SK-N-DZ (cell line): Measurements from ENCODE around the gene EIF2S1. TPM values are rescaled to one million over a fixed set of nuclear protein-coding genes. Genes with fewer than 3 reads are reported as not detected.
"Not testable (repeated sequence)": the region's sequence is repeated elsewhere in the genome, so short reads cannot be mapped to it uniquely, and the experiment has no call there.

Source experiments
- DNase-seq: peaks from one replicate; pipeline ENCODE4 v3.0.0-alpha.2; 2015; ENCODE audit warnings: low spot score
- polyA plus RNA-seq, 2 experiments: library from polyadenylated mRNA; depleted of rRNA; stranded (reverse); fragments of >200 nt; gene quantifications; 2 replicates each; pipeline ENCODE4 v1.2.3, GENCODE V29; 2014

The EIF2S1 gene
- polyA plus RNA-seq (2014; cell fraction: cytosol; rRNA removed): 251 and 290 TPM in 2 replicates
- polyA plus RNA-seq (2014; cell fraction: nucleus; rRNA removed): 54.5 and 116 TPM in 2 replicates

- peak; percentile 98 for DNase-seq
Measured at GRCh38 chr14:67359775-67360469, at the start of gene EIF2S1, which contains the start of gene ATP6V1D. EIF2S1 (plus strand) TSS chr14:67360328; CDS start chr14:67364768, 4,440 bp downstream. ATP6V1D (minus strand) TSS chr14:67359804; CDS start chr14:67359698, 106 bp downstream.

- no peak for DNase-seq
Measured at GRCh38 chr14:67311868-67312267, 48.3 kb upstream of the EIF2S1 start.

DNA sequence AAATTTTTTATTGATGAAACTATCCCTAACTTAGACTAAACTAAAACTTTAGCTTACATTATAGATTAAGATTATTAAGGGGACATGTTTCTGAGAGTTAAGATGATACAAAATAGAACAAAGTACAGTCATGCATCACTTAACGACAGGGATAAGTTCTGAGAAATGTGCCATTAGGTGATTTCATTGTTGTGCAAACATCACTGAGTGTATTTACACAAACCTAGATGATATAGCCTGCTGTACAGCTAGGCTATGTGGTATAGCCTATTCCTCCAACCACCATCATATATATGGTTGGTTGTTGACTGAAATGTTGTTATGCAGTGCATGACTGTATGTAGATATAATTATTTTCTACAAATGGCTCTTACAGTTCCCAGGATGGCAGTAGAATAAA lies 47.0 kb upstream of the EIF2S1 start:
- no peak for DNase-seq

DNA sequence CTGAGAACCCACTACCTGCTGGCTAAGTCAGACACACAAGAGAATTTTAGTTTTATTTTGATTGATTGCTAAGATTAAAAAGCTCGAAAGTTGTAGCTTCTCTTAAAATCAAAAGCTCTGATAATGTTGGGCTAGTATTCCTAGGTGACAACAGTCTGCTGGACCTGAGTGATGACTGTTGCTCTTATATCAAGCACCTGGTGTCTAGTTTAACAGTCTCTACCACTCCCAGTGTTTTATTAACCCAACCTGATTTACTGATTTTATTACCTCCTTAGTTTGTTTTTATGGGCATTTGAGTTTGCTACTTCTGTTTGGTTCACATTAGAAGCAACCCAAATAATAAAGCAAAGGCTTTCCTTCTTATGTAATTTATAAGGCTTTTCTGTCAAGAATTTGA lies 42.3 kb upstream of the EIF2S1 start:
- no peak for DNase-seq

DNA sequence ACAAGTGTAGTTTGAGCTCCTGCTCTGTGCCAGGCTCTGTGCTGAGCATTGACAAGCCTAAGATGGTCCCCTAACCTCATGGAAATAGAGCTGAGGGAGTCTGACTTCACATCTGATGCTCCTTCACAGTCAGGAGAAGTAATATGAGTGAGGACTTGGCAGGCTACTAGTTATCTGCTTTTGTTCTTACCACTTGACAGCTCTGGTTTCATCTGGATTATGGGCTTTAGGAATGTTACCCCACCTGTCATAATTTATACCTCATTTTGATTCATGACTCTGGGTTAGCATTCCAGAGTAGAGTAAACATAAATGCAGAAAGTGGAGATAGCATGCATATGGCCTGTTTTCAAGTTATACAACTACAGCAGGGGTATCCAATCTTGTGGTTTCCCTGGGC lies 41.0 kb upstream of the EIF2S1 start:
- no peak for DNase-seq

DNA sequence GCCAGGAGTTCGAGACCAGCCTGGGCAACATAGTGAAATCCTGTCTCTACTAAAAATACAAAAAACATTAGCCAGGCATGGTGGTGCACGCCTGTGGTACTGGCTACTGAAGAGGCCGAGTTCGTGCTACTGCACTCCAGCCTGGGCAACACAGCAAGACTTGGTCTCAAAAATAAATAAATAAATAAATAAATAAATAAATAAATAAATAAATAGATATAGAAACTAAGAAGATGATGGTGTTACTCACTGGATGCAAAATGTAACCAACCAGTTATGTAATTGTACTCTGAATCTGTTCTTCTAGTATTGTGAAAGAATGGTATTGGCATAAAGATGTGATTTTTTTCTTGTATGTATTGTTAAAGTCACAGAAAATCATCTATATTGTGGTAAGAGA lies 30.5 kb upstream of the EIF2S1 start:
- not testable (repeated sequence) for DNase-seq

GRCh38 chr14:67331368-67332125 lies 28.6 kb upstream of the EIF2S1 start:
- DNase-seq: no peak

- DNase-seq: no peak
Measured at GRCh38 chr14:67332468-67332867, 27.7 kb upstream of the EIF2S1 start.

GRCh38 chr14:67335781-67336180 lies 24.3 kb upstream of the EIF2S1 start:
- peak; percentile 6 for DNase-seq

DNA sequence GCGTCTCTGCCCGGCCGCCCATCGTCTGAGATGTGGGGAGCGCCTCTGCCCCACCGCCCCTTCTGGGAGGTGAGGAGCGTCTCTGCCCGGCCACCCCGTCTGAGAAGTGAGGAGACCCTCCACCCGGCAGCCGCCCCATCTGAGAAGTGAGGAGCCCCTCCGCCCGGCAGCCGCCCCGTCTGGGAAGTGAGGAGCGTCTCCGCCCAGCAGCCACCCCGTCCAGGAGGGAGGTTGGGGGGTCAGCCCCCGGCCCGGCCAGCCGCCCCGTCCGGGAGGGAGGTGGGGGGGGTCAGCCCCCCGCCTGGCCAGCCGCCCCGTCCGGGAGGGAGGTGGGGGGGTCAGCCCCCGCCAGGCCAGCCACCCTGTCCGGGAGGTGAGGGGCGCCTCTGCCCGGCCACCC lies 18.9 kb upstream of the EIF2S1 start:
- DNase-seq: not testable (repeated sequence)

DNA sequence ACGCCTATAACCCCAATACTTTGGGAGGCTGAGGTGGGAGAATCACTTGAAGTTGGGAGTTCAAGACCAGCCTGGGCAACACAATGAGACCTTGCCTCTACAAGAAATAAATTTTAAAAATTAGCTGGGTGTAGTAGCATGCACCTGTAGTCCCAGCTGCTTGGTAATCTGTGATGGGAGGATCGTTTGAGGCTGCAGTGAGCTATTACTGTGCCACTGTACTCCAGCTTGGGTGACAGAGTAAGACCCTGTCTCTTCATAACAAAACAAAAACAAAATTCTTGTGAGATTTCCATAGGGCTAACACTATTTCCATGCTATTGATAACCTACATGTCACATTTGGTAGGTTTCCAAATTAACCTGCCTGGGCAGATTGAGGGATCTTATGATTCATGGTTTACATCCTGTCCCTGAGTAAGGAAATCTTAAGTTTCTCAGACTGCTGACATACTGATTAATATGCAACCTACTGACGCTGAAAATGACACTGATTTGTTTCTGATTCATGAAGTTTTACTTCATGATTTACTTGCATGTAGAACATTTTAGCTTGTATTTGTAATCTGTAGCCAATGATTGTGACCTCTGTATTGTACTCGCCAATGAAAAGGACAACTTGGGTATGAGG lies 16.4 kb upstream of the EIF2S1 start:
- no peak for DNase-seq

DNA sequence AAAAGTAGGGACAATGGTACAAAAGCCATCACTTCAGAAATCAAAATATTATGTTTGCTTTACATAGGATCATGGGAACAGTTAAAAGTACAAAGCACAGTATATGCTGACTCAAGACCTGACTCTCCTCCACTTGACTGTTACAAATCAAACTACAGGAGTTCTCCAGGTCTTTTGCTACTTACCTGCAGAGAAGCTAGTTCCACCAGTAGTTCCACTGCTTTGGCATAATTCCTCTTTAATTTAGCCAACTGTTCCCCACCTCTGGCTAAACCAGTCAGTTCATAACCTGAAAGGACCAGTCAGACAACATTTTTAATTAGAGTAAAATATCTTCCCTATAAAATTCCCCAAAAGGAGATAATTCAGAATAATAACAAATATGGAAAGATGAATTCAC lies 14.5 kb upstream of the EIF2S1 start:
- no peak for DNase-seq

DNA sequence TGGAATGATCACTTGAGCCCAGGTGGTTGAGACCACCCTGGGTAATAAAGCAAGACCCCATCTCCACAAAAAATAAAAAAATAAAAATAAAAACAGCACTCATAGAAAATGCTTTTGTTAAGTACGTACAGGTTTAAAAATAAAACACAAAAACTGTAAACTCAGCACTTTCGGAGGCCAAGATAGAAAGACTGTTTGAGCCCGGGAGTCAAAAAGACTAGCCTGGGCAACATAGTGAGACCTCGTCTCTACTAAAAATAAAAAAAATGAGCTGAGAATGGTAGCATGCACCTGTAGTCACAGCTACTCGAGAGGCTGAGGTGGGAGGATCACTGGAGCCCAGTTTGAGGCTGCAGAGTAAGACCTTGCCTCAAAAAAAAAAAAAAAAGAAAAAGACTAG lies 8.1 kb upstream of the EIF2S1 start:
- DNase-seq: no peak

DNA sequence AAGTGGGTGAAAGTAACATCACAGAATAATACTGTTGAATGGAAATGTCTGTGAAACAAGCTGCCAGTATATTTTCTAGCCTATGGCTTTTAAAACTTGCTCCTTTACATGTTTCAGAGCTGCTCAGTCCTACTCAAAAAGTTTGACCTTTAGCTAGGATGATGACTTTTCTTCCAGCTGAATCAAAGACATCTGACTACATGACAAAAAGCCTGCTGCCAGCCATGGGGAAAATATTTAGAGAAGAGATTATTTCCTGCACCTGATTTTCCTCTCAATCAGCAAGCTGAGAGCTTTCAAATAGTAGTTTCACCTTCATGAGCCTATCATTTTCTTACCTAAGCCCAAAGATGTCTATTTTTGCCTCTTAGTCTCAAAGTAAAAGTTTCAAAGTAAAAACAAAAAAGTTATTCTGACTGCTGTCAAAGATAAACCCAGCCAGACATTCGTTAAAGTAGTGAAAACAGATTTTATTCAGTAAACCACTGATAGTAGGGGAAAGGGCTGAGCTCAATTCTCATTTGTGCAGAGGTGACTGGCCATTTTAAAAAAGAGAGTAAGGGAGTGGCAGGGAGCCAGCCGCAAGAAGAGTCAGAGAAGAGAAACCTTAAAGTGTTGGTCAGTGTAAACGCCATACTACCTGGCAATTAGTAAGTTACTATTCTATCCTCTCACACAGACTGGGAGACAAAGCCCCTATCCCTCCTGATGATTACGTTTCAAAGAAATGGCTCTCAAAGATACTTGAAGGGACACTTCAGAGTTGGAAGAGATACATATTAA lies 2.8 kb upstream of the EIF2S1 start:
- DNase-seq: no peak

DNA sequence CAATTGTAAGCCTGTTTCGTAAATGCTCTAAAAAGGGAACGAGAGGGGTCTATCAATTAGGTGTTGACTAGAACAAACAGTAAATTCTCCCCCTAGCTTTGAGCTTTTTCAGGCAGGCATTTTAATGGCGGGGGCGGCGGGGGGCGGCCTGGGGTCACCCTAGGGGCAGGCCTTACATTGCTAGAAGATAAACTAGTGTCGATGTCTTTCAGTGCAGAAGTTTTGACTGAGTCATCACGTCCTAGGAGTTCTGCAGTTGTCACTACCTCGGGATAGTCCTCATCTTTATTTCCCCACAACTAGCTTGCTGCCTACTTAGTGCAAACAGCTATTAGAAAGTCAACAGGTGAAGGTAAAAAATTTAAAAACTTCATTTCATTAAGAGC lies 2.2 kb upstream of the EIF2S1 start:
- DNase-seq: no peak

DNA sequence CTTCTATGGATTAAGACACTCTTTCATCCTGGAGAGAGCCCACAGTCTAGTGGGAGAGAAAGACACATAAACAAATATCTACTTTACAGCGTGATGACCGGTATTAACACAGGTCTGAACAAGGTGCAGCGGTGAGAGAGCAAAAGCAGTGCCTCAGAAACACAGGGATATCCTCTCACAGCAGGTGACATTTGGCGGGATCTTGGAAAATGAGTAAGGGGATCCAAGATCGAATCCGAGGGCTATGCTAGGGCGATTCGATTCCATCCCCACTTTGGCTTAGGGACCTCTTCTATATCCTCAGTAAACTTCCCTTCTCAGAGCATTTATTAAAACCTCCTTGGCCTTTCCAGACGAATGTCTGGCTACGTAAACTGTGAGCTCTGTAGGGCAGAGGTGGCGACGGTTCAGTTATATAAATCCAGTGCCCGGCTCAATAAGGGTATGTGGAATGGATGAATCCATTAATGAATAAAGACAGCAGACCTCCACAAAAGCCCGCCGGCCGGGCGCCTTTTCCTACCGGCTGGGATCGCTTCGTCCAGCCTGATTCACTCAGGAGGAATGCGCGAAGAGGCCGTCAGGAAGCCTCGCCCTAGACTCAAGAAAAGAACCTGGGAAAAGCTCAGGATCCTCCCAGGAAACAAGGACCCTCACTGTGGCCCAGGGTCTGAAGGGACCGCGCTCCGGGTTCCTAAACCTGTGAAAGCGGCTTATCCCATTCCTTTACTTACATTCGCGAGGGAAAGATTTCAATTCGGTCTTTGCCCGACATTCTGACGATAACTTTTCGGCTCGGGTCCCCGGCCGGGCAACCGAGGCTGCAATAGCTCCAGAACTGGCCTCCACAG lies 979 bp upstream of the EIF2S1 start:
- DNase-seq: peak; percentile 3

- DNase-seq: no peak
Measured at GRCh38 chr14:67360470-67361206, 510 bp downstream of the EIF2S1 start.

GRCh38 chr14:67365476-67365875 lies 5.3 kb downstream of the EIF2S1 start:
- DNase-seq: no peak

- no peak for DNase-seq
Measured at GRCh38 chr14:67370830-67371229, 10.7 kb downstream of the EIF2S1 start.
